GM13977 (cell line): Measurements from ENCODE around the gene LAMA5.

Experiments used
- DNase-seq: peaks from one replicate; pipeline ENCODE4 v3.0.0; 2012; ENCODE audit warnings: low spot score
- in situ Hi-C: fragments of 300-500 bp; cut with MboI; formaldehyde crosslinking; loops from one replicate; pipeline ENCODE4 v1.12.0; 2022; ENCODE audit warnings: low sequenced_read_pairs, low pct_unique_long_range_greater_than_20kb, mixed read lengths, inconsistent platforms; ENCODE audit not compliant: unreplicated experiment
- TF ChIP-seq, protein P1 (sequence below): IDR thresholded peaks from 2 replicates; pipeline ENCODE4 v1.5.1; 2012; ENCODE audit warnings: mild to moderate bottlenecking, control low read depth; ENCODE audit not compliant: insufficient read depth; ENCODE audit errors: extremely low read depth, missing control alignments

The LAMA5 gene

DNA sequence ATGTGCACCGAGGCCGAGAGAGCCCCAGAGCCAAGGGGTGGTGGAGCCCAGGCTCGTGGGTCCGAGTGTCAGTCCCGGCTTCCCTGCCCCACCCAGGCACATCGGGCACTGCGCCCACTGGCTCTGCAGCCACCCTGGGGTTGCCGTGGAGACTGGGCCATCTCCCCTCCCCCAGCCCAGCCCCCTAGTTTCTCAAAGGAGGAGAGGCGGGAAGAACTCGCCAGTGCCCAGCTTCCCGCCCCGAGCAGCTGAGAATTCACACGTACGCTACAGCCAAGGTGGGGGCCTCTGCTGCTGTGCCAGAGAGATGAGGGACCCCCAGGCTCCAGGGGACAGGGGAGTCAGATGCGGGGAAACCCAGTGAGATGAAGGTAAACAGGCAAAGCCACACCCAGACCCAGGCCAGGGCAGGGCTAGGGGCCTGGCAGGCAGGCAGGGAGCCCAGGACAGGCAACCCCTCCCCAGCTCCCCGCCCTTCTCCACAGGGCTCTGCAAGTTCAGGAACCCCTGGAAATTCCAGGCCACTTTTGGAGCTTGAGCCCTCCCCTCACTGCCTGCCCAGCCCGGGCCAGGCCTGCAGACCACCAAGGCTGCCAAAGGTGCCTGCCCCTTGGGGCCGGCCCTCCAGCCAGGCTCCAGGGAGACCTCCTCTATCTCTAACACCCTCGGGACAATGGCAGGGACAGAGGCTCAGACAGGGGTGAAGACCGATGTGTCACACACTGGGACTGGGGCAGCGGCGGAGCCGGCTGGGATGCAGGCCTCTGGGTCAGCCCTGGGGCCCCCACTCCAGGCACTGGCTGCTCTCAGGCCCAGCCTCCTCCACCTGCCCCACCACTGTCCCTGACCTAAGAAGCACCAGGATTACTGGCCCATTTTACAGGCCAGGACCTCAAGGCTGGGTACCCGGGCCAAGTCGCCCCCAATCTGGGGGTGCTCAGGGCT is 6.0 kb downstream of the LAMA5 start:
- TF ChIP-seq, protein P1, sequence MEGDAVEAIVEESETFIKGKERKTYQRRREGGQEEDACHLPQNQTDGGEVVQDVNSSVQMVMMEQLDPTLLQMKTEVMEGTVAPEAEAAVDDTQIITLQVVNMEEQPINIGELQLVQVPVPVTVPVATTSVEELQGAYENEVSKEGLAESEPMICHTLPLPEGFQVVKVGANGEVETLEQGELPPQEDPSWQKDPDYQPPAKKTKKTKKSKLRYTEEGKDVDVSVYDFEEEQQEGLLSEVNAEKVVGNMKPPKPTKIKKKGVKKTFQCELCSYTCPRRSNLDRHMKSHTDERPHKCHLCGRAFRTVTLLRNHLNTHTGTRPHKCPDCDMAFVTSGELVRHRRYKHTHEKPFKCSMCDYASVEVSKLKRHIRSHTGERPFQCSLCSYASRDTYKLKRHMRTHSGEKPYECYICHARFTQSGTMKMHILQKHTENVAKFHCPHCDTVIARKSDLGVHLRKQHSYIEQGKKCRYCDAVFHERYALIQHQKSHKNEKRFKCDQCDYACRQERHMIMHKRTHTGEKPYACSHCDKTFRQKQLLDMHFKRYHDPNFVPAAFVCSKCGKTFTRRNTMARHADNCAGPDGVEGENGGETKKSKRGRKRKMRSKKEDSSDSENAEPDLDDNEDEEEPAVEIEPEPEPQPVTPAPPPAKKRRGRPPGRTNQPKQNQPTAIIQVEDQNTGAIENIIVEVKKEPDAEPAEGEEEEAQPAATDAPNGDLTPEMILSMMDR, result no peak
- in situ Hi-C loops, result no loop called here
- DNase-seq, result no peak

DNA sequence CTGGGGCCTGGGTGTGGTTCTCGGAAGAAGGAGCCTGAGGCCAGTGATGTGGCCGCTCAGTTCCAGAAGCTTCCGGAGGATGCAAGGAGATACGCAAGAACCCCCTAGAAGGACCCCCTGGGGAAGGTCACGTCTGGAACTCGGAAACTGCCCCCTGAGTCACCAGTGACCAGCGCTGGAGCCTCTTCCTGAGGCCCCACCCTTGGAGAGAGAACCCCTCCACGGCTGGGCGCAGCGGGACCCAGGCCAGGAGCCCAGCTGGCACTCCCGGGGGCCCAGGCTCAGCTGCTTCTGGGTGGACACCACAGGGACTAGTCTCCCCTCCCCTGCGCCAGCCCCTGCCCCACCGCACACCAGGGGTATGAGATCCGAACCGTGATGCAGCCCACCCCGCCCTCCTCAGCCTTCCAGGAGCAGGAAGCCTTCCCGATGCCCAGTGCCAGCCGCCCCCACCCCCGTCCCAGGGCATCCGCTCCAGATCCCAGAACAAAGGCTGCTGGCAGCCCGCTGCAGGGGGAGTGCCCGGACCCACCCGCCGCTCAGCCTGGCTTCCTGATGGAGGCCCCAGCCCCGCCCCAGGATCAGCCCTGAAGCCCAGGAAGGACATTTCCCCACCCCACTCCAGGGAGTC is 7.5 kb downstream of the LAMA5 start:
- in situ Hi-C loops, result no loop called here
- TF ChIP-seq, protein P1, result no peak
- DNase-seq, result no peak

DNA sequence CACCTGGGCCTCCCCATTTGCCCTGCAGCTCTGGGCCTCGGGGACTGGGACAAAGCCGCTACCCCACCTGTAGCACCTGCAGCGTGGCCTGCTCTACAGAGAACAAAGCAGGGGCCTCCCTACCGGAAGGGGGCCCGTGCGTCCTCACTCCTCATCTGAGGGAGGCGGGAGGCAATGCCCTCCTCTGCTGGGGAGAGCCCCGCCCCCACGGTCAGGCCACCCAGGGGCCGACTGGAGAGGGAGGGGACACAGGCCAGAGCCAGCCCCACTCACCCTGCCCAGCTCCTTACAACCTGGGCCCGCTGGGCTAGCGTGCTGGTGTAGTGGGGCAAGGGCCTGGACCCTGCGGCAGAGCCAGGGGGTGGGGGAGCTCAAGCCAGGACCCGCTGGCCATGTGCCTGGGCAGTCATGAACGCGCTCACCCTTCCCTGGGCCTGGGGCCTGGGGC is 8.0 kb downstream of the LAMA5 start:
- in situ Hi-C loops, result no loop called here
- TF ChIP-seq, protein P1, result no peak
- DNase-seq, result no peak

DNA sequence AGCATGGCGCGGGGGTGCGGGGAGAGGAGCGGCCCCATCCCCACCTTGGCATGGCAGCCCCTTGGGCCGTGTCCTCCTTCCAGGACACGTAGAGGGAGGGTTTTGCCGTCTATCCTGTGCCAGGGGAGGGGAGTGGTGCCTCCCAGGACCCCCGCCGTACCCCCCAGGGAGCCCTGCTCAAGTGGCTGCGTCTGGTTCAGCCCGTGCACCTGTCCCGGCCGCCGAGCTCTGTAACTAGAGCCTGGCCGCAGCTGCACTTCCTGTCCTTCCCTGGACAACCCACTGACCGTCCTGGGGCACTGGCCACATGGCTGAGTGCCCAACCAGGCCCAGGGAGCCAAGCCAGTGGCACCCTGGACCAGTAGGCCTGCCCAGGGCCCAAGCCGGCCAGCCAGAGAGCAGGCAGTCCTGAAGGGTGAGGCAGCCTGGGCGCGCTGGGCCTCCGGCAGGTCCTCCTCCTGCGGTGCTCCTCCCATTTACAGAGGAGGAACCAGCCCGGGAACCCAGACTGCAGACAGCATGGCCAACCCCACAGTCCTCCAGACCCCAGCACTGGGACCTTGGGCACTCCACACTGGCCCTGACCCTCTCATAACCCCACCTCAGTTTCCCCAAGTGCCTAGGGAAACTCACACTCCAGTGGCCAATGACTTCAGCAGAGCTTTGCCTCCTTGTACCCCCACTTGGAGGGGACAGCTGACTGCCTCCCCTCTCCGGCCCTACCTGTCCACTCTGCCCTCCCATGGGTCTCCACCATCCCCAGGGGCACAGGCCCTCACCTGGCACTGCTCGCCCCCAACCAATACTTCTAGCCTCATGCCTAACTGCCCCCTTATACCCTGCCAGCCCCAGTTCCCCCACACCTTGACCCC is 8.7 kb downstream of the LAMA5 start:
- in situ Hi-C loops, result no loop called here
- DNase-seq, result no peak
- TF ChIP-seq, protein P1, result no peak

DNA sequence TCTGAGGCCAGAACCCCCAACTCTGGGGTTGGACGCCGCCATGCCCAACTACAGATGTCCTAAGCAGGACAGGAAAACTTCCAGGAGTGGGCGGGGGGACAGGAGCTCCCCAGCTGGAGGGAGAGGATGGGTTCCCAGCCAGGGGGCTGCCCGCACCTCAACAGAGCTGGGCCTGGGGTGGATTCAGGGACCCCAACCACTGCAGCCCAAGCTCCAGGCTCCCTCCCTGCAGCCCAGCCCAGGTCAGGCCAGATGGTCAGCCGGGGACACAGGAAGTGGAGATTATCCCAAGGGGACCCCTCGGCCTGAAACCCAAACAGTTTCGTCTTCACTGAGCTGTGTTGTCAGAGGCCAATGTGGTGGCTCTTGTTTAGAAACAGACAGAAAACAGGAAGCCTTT is 9.4 kb downstream of the LAMA5 start:
- in situ Hi-C loops, result no loop called here
- DNase-seq, result no peak

More for the DNA sequence above, 9.4 kb downstream of the LAMA5 start:
- TF ChIP-seq, protein P1, result no peak
